ENCODE results near the gene CNOT2. TPM values are rescaled to one million over a fixed set of nuclear protein-coding genes. Genes with fewer than 3 reads are reported as not detected.

CNOT2 gene
- total RNA-seq, 2 experiments from 2014 or later = 121 to 123 TPM

- CTCF ChIA-PET (ENCODE audit: unreplicated experiment) = no interaction called here
- H3K9me2 ChIP-seq (ENCODE audit: insufficient read depth, low read length) = no peaks in the 10 kb centered on the region
- no peaks in the 10 kb centered on the region for H3K9me3 ChIP-seq (ENCODE audit: low read length)
- H3K4me2 ChIP-seq (ENCODE audit: low read length) = no peak overlapping the region
- H3K4me1 ChIP-seq (ENCODE audit: insufficient read depth, low read length, poor library complexity, severe bottlenecking) = peaks cover 10% of the 10 kb centered on the region
- no peak overlapping the region for H2AFZ ChIP-seq (ENCODE audit: low read length)
- H4K20me1 ChIP-seq (ENCODE audit: insufficient read depth, low read length) = no peaks in the 10 kb centered on the region
- no peak overlapping the region for H3K4me3 ChIP-seq (ENCODE audit: low read depth, low read length, poor library complexity, severe bottlenecking)
- intact Hi-C loops (cut with micrococcal nuclease; ENCODE audit: unreplicated experiment) = loop anchor here (10.0 kb wide), 2 partner anchors 215 to 1335 kb away; no protein-coding TSS in a partner anchor
- H3K36me3 ChIP-seq (ENCODE audit: insufficient read depth, low read length) = peaks cover 12% of the 10 kb centered on the region
- no peak for TF ChIP-seq EZH2phosphoT487 (IDR thresholded peaks at IDR 0.05; ENCODE audit: borderline replicate concordance, low read depth, low read length)
- no peak for TF ChIP-seq CTCF (conservative IDR thresholded peaks at IDR 0.05; ENCODE audit: low read length)
- DNase-seq (ENCODE audit: low spot score) = no peak
- no peak overlapping the region for H3K27ac ChIP-seq (ENCODE audit: low read depth, low read length, poor library complexity, severe bottlenecking)
- H3K79me2 ChIP-seq (ENCODE audit: insufficient read depth, low read depth, low read length) = no peaks in the 10 kb centered on the region
- BruUV-seq (replicated peaks) = no TSS peak
- POLR2A ChIA-PET = no interaction called here
These were observed 116.4 kb downstream of the CNOT2 start for GRCh38 chr12:70359458-70360197.

GRCh38 chr12:70360218-70360617, 117.0 kb downstream of the CNOT2 start:
- H3K36me3 ChIP-seq (ENCODE audit: insufficient read depth, low read length) = peaks cover 7% of the 10 kb centered on the region; the same call in 1 of the 2 replicates
- no peak for DNase-seq (ENCODE audit: low spot score)
- no peak overlapping the region for H3K4me3 ChIP-seq (ENCODE audit: low read depth, low read length, poor library complexity, severe bottlenecking)
- ChIA-PET POLR2A (interaction anchor here (0.7 kb wide), 1 partner anchor 543 kb away, joined by 3 read pairs; no protein-coding TSS in a partner anchor), CTCF (ENCODE audit: unreplicated experiment) (no interaction called here)
- no peaks in the 10 kb centered on the region for H3K9me3 ChIP-seq (ENCODE audit: low read length)
- H3K4me2 ChIP-seq (ENCODE audit: low read length) = no peak overlapping the region
- intact Hi-C loops (cut with micrococcal nuclease; ENCODE audit: unreplicated experiment) = loop anchor here (10.0 kb wide), 2 partner anchors 215 to 1335 kb away; no protein-coding TSS in a partner anchor
- no peaks in the 10 kb centered on the region for H4K20me1 ChIP-seq (ENCODE audit: insufficient read depth, low read length)
- no peak overlapping the region for H2AFZ ChIP-seq (ENCODE audit: low read length)
- TF ChIP-seq EZH2phosphoT487 (IDR thresholded peaks at IDR 0.05; ENCODE audit: borderline replicate concordance, low read depth, low read length) = no peak
- TF ChIP-seq CTCF (conservative IDR thresholded peaks at IDR 0.05; ENCODE audit: low read length) = no peak
- H3K27ac ChIP-seq (ENCODE audit: low read depth, low read length, poor library complexity, severe bottlenecking) = no peak overlapping the region
- H3K79me2 ChIP-seq (ENCODE audit: insufficient read depth, low read depth, low read length) = no peaks in the 10 kb centered on the region
- H3K4me1 ChIP-seq (ENCODE audit: insufficient read depth, low read length, poor library complexity, severe bottlenecking) = peaks cover 16% of the 10 kb centered on the region
- no TSS peak for BruUV-seq (replicated peaks)
- H3K9me2 ChIP-seq (ENCODE audit: insufficient read depth, low read length) = no peaks in the 10 kb centered on the region

All from OCI-LY7 (cell line).